GM10266 (cell line): Measurements from ENCODE around the gene ADAMTS9.

Experiments used
- DNase-seq: peaks from one replicate; pipeline ENCODE4 v3.0.0; 2012; ENCODE audit errors: extremely low spot score
- CTCF ChIP-seq: IDR thresholded peaks from 2 replicates; pipeline ENCODE4 v1.5.1; 2012; ENCODE audit warnings: mild to moderate bottlenecking, low read depth; ENCODE audit not compliant: control insufficient read depth, insufficient read depth; ENCODE audit errors: missing control alignments

Gene ADAMTS9

GRCh38 chr3:64627471-64628321 is 60.1 kb downstream of the ADAMTS9 start:
- DNase-seq, result no peak
- no peak for TF ChIP-seq CTCF

GRCh38 chr3:64627042-64627441 is 60.8 kb downstream of the ADAMTS9 start:
- DNase-seq, result no peak
- no peak for TF ChIP-seq CTCF

GRCh38 chr3:64625381-64625780 is 62.4 kb downstream of the ADAMTS9 start:
- TF ChIP-seq CTCF, result no peak
- DNase-seq, result no peak

- no peak for DNase-seq
- no peak for TF ChIP-seq CTCF
Measured at GRCh38 chr3:64623125-64623524, 64.7 kb downstream of the ADAMTS9 start.

- no peak for TF ChIP-seq CTCF
Measured at GRCh38 chr3:64621726-64622395, 65.9 kb downstream of the ADAMTS9 start.

GRCh38 chr3:64621275-64621674 is 66.5 kb downstream of the ADAMTS9 start:
- TF ChIP-seq CTCF, result no peak
- DNase-seq, result no peak

More at GRCh38 chr3:64621726-64622395, 65.9 kb downstream of the ADAMTS9 start:
- no peak for DNase-seq

- no peak for TF ChIP-seq CTCF
- no peak for DNase-seq
Measured at GRCh38 chr3:64620020-64620419, 67.8 kb downstream of the ADAMTS9 start.
